Chondrocyte (in vitro differentiated cells): Measurements from ENCODE around the gene APOL5. TPM values are rescaled to one million over a fixed set of nuclear protein-coding genes. Genes with fewer than 3 reads are reported as not detected.

Experiments used
- DNase-seq: peaks from one replicate; pipeline ENCODE4 v3.0.0; 2021; ENCODE audit warnings: mixed read lengths, low spot score
- H3K27ac Mint-ChIP-seq: one replicate; pipeline ENCODE4 v1.8.0; 2021; ENCODE audit warnings: mild to moderate bottlenecking, moderate library complexity, mixed read lengths; ENCODE audit not compliant: unreplicated experiment
- H3K27me3 Mint-ChIP-seq: 2 replicates; pipeline ENCODE4 v1.8.0; 2021; ENCODE audit warnings: low read depth, mixed read lengths
- H3K36me3 Mint-ChIP-seq: 2 replicates; pipeline ENCODE4 v1.8.0; 2021; ENCODE audit warnings: low read depth, mixed read lengths
- H3K4me1 Mint-ChIP-seq: 2 replicates; pipeline ENCODE4 v1.8.0; 2021; ENCODE audit warnings: low read depth, mild to moderate bottlenecking, mixed read lengths
- H3K4me3 Mint-ChIP-seq: one replicate; pipeline ENCODE4 v1.8.0; 2021; ENCODE audit warnings: mild to moderate bottlenecking, moderate library complexity, mixed read lengths; ENCODE audit not compliant: unreplicated experiment
- H3K9me3 Mint-ChIP-seq: 2 replicates; pipeline ENCODE4 v1.8.0; 2021; ENCODE audit warnings: low read depth, mixed read lengths
- total RNA-seq: library from RNA; stranded (reverse); gene quantifications from 3 replicates; pipeline ENCODE4 v1.2.1, GENCODE V29; 2021
- TF ChIP-seq, protein P1 (sequence below): fragments of 200-600 bp; sonication (generic); IDR thresholded peaks from 2 replicates; pipeline ENCODE4 v1.5.0; 2021; ENCODE audit warnings: antibody characterized with exemption, mild to moderate bottlenecking, moderate library complexity

Gene APOL5
- total RNA-seq, 1 donor from 2014 or later = not detected

DNA sequence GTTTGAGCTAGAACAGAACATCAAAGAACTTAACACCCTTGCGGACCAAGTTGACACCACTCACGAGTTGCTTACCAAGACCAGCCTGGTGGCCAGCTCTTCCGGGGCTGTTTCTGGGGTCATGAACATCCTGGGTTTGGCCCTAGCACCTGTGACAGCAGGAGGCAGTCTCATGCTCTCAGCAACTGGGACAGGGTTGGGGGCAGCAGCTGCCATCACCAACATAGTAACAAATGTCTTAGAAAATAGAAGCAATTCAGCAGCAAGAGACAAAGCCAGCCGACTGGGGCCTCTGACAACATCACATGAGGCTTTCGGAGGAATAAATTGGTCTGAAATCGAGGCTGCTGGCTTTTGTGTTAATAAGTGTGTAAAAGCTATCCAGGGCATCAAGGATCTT is 8.7 kb downstream of the APOL5 start:
- H3K9me3 Mint-ChIP-seq = no peaks in the 10 kb centered on the region
- H3K4me3 Mint-ChIP-seq = no peak overlapping the region
- H3K36me3 Mint-ChIP-seq = no peaks in the 10 kb centered on the region
- H3K27me3 Mint-ChIP-seq = no peaks in the 10 kb centered on the region
- no peak for DNase-seq
- TF ChIP-seq, protein P1, sequence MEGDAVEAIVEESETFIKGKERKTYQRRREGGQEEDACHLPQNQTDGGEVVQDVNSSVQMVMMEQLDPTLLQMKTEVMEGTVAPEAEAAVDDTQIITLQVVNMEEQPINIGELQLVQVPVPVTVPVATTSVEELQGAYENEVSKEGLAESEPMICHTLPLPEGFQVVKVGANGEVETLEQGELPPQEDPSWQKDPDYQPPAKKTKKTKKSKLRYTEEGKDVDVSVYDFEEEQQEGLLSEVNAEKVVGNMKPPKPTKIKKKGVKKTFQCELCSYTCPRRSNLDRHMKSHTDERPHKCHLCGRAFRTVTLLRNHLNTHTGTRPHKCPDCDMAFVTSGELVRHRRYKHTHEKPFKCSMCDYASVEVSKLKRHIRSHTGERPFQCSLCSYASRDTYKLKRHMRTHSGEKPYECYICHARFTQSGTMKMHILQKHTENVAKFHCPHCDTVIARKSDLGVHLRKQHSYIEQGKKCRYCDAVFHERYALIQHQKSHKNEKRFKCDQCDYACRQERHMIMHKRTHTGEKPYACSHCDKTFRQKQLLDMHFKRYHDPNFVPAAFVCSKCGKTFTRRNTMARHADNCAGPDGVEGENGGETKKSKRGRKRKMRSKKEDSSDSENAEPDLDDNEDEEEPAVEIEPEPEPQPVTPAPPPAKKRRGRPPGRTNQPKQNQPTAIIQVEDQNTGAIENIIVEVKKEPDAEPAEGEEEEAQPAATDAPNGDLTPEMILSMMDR = no peak
- no peak overlapping the region for H3K27ac Mint-ChIP-seq
- H3K4me1 Mint-ChIP-seq = no peaks in the 10 kb centered on the region

DNA sequence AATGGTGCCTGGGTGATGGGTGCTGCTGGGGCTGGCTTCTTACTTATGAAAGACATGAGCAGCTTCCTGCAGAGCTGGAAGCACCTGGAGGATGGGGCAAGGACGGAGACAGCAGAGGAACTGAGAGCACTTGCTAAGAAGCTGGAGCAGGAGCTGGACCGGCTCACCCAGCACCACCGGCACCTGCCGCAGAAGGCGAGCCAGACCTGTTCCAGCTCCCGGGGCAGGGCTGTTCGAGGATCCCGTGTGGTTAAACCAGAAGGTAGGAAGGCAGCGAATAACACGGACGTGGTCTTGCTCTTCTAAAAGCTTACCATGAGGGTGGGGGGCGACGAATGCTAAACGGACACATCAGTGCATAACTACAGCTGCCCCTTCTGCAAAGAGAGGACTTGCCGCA is 9.3 kb downstream of the APOL5 start:
- no peaks in the 10 kb centered on the region for H3K36me3 Mint-ChIP-seq
- no peak overlapping the region for H3K27ac Mint-ChIP-seq
- TF ChIP-seq, protein P1 = no peak
- no peaks in the 10 kb centered on the region for H3K9me3 Mint-ChIP-seq
- no peaks in the 10 kb centered on the region for H3K27me3 Mint-ChIP-seq
- H3K4me1 Mint-ChIP-seq = no peaks in the 10 kb centered on the region
- no peak for DNase-seq
- no peak overlapping the region for H3K4me3 Mint-ChIP-seq

DNA sequence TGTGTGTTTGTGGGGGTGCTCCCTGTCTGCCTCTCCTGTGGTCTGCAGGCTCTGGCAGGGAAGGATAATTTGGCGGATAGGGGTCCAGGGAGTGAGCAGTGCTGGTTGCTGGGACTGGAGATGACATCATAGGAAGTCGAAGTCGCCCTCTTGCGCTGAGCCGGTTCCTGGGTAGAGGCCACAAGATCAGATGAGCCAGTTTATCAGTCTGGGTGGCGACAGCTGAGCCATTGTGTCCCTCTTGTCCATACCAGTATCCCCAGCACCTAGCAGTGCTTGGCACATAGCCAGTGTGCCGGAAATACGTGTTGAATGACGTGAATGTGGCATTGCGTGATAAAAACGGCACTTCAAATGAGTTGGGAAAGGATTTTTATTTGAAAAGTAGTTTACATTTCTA is 9.8 kb downstream of the APOL5 start:
- TF ChIP-seq, protein P1 = no peak
- Mint-ChIP-seq H3K27ac (no peak overlapping the region), H3K4me3 (no peak overlapping the region), H3K27me3 (no peaks in the 10 kb centered on the region), H3K9me3 (no peaks in the 10 kb centered on the region), H3K36me3 (no peaks in the 10 kb centered on the region), H3K4me1 (no peaks in the 10 kb centered on the region)
- DNase-seq = no peak

DNA sequence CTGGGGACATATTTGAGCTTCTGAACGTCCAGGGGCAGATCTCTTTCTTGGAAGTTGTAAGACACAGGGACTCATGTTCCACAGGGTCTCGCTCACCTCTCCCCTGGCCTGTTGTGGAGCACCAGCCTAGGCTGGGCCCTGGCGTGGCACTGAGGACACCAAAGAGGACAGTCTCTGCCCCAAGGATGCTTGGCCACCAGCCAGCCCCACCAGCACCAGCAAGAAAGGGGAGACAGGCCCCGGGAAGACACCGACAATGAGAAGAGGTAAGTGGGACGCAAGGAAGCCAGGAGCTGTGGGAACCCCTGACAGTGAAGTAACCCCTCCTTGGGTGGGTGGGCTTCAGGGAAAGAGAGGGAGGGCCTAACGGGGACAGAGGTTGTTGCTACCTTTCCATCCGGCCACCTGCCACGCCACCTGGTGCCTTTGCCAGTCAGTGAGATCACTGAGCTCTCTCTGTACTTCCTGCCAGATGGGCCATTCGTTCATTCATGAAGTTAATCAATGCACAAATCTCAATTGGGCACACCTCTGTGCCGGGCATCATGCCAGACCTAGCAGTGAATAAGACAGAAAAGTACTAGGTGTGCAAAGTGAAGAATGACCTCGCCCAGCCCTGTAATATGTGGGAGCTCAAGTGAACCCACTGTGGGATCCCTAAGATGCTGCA is 11.1 kb downstream of the APOL5 start:
- Mint-ChIP-seq H3K27ac (no peak overlapping the region), H3K4me1 (no peaks in the 10 kb centered on the region), H3K4me3 (no peak overlapping the region), H3K27me3 (no peaks in the 10 kb centered on the region), H3K9me3 (no peaks in the 10 kb centered on the region), H3K36me3 (no peaks in the 10 kb centered on the region)
- TF ChIP-seq, protein P1 = no peak
- no peak for DNase-seq

DNA sequence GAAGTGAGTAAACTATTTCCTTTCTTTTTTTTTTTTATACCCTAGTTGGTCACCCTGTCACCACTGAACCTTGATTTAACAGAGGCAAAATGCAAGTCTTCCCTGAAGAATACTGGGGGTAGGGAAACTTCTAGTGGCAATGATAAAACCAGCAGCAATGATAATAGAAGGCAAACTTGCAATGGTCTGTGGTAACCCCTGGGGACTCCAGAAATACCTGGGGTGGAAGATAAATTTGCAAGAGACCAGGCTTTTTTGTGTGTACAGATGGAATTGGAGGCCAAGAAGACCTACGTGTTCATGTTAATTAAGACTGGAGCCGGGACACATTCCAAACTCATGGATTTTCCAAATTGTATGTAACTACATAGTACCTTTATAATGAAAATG is 11.6 kb downstream of the APOL5 start:
- Mint-ChIP-seq H3K9me3 (no peaks in the 10 kb centered on the region), H3K4me1 (no peaks in the 10 kb centered on the region), H3K36me3 (no peaks in the 10 kb centered on the region), H3K27me3 (no peaks in the 10 kb centered on the region), H3K4me3 (no peak overlapping the region), H3K27ac (no peak overlapping the region)
- no peak for DNase-seq
- TF ChIP-seq, protein P1 = no peak
